ENCODE measurements around the gene TIMM17A. TPM values are rescaled to one million over a fixed set of nuclear protein-coding genes. Genes with fewer than 3 reads are reported as not detected.

The TIMM17A gene
- total and polyA plus RNA-seq, 2 of the 4 experiments (the other 2 are of a cell fraction), result 80.4 to 87.3 TPM

DNA sequence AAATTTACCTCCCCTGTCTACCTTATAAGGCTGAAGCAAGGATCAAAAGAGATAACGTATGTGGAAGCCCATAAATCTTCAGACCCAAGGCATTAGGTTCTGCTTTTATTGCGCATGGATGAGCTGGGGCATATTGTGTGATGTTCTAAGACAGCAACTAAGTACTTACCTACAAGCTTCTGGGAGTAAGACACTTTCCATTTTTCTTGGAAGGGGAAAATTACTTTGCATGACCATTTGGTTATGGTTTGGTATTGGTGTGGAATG is 30.1 kb upstream of the TIMM17A start:
- no peak overlapping the region for H3K9ac ChIP-seq (ENCODE audit: low read depth, low read length)
- H3K9me1 ChIP-seq (ENCODE audit: insufficient read depth, low read length), result peaks cover 10% of the 10 kb centered on the region; the same call in 1 of the 2 replicates
- BruUV-seq (replicated peaks), result no TSS peak
- H4K8ac ChIP-seq (ENCODE audit: low read depth in 2 of 2, low read length in 2 of 2), result no peak overlapping the region
- no peak overlapping the region for H2BK5ac ChIP-seq (ENCODE audit: low read depth, low read length, poor library complexity, severe bottlenecking)
- no peaks in the 10 kb centered on the region for H3K27me3 ChIP-seq (ENCODE audit: control insufficient read depth, insufficient read depth, low read length)
- H2AFZ ChIP-seq (replicated peaks; ENCODE audit: low read length, poor library complexity), result no peak overlapping the region
- H3K79me1 ChIP-seq (ENCODE audit: low read depth in 1 of 2, low read length in 2 of 2), result peaks cover 26 to 57% of the 10 kb centered on the region in 2 experiments
- no peak overlapping the region for H2AK5ac ChIP-seq (ENCODE audit: low read depth, low read length)
- dilution Hi-C loops (cut with HindIII; ENCODE audit: low sequenced_read_pairs, unreplicated experiment) (no loop called here), in situ Hi-C loops (cut with MboI; ENCODE audit: low sequenced_read_pairs) (no loop called here), intact Hi-C loops (cut with micrococcal nuclease) (no loop called here)
- H2BK20ac ChIP-seq (ENCODE audit: low read depth, low read length), result no peak overlapping the region
- H4K5ac ChIP-seq (ENCODE audit: low read depth, low read length), result no peak overlapping the region
- no peak overlapping the region for H3K18ac ChIP-seq (ENCODE audit: low read depth, low read length)
- no peak overlapping the region for H3K27ac ChIP-seq (ENCODE audit: insufficient read depth, low read length)
- H2BK15ac ChIP-seq (ENCODE audit: low read depth, low read length), result no peak overlapping the region
- ATAC-seq (ENCODE audit: low read depth) (no peak), DNase-seq (no peak)
- no peak overlapping the region for H3K56ac ChIP-seq (ENCODE audit: extremely low read depth, insufficient read depth, low read length)
- H2BK120ac ChIP-seq (ENCODE audit: low read depth, low read length), result no peak overlapping the region
- TF ChIP-seq MAFK (IDR thresholded peaks at IDR 0.05; ENCODE audit: low read depth, low read length), result no peak
- TF ChIP-seq, protein P1, sequence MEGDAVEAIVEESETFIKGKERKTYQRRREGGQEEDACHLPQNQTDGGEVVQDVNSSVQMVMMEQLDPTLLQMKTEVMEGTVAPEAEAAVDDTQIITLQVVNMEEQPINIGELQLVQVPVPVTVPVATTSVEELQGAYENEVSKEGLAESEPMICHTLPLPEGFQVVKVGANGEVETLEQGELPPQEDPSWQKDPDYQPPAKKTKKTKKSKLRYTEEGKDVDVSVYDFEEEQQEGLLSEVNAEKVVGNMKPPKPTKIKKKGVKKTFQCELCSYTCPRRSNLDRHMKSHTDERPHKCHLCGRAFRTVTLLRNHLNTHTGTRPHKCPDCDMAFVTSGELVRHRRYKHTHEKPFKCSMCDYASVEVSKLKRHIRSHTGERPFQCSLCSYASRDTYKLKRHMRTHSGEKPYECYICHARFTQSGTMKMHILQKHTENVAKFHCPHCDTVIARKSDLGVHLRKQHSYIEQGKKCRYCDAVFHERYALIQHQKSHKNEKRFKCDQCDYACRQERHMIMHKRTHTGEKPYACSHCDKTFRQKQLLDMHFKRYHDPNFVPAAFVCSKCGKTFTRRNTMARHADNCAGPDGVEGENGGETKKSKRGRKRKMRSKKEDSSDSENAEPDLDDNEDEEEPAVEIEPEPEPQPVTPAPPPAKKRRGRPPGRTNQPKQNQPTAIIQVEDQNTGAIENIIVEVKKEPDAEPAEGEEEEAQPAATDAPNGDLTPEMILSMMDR (conservative IDR thresholded peaks at IDR 0.05; ENCODE audit: low read depth, low read length), result no peak
- no peak overlapping the region for H2AK9ac ChIP-seq (replicated peaks; ENCODE audit: low read depth, low read length, poor library complexity)
- no CpG with 5 or more reads among the region's 2 CpGs for WGBS, 2 experiments (ENCODE audit: extremely low coverage in 2 of 2, insufficient read length in 1 of 2)
- no peak overlapping the region for H3K14ac ChIP-seq (replicated peaks; ENCODE audit: low read depth, low read length)
- no peaks in the 10 kb centered on the region for H3K9me3 ChIP-seq (ENCODE audit: control insufficient read depth, insufficient read depth, low read length)
- H3K36me3 ChIP-seq (ENCODE audit: control insufficient read depth, insufficient read depth, low read length), result peaks cover 30% of the 10 kb centered on the region
- H4K20me1 ChIP-seq (ENCODE audit: insufficient read depth, low read length), result no peaks in the 10 kb centered on the region
- no peak overlapping the region for H4K91ac ChIP-seq (ENCODE audit: insufficient read depth, low read depth, low read length)
- CTCF ChIA-PET, result no interaction called here
- POLR2A ChIA-PET (ENCODE audit: unreplicated experiment), result no interaction called here
- H3K23ac ChIP-seq (ENCODE audit: low read depth, low read length), result no peak overlapping the region
- H3K4me2 ChIP-seq (ENCODE audit: low read depth, low read length), result no peak overlapping the region
- H3K4ac ChIP-seq (ENCODE audit: low read depth, low read length), result no peak overlapping the region
- peaks cover 8% of the 10 kb centered on the region for H3K4me1 ChIP-seq (ENCODE audit: control insufficient read depth, insufficient read depth, low read length)
- no peak overlapping the region for H3K4me3 ChIP-seq (ENCODE audit: insufficient read depth, low read depth, low read length)

All from IMR-90 (cell line).